Uterus (tissue), 4 donors: Measurements from ENCODE around the gene SNX18. TPM values are rescaled to one million over a fixed set of nuclear protein-coding genes. Genes with fewer than 3 reads are reported as not detected.
A peak's percentile ranks its signal among the peaks of the same experiment; 100 is the strongest.

Experiments used
- DNase-seq, 2 donors: peaks; one replicate each; pipeline ENCODE4 v3.0.0-alpha.2; 2019 to 2020
- H3K27ac ChIP-seq, 2 donors: fragments of 200-600 bp; sonication (generic); 1 replicate in 1 of 2; 2 replicates in 1 of 2; pipeline ENCODE4 v1.5.1; 2016 to 2018
- H3K27me3 ChIP-seq, 2 donors: fragments of 200-600 bp; sonication (generic); one replicate each; pipeline ENCODE4 v1.5.1; 2018 to 2019; ENCODE audit warnings: control low read depth in 1 of 2
- H3K36me3 ChIP-seq, 2 donors: fragments of 200-600 bp; sonication (generic); one replicate each; pipeline ENCODE4 v1.5.1; 2019; ENCODE audit warnings: control low read depth in 1 of 2
- H3K4me1 ChIP-seq, 2 donors: fragments of 200-600 bp; sonication (generic); one replicate each; pipeline ENCODE4 v1.5.1; 2018 to 2019; ENCODE audit warnings: control low read depth in 1 of 2
- H3K4me3 ChIP-seq, 2 donors: fragments of 200-600 bp; sonication (generic); 1 replicate in 1 of 2; 2 replicates in 1 of 2; pipeline ENCODE4 v1.5.1; 2018 to 2019; ENCODE audit warnings: mild to moderate bottlenecking in 1 of 2
- H3K9me3 ChIP-seq, 2 donors: fragments of 200-600 bp; sonication (generic); one replicate each; pipeline ENCODE4 v1.5.1; 2019; ENCODE audit warnings: control low read depth in 1 of 2
- CTCF ChIP-seq, 4 experiments: fragments of 200-600 bp in 2 of 4; fragments of 450-650 bp in 2 of 4; sonication (generic) in 2 of 4; IDR thresholded peaks; one replicate each; pipeline ENCODE4 v1.5.1; 2016 to 2019; ENCODE audit warnings: antibody characterized with exemption in 4 of 4, mild to moderate bottlenecking in 2 of 4, moderate library complexity in 1 of 4
- POLR2A ChIP-seq, 2 donors: fragments of 450-650 bp; IDR thresholded peaks; one replicate each; pipeline ENCODE4 v1.6.1; 2016; ENCODE audit warnings: antibody characterized with exemption in 2 of 2, mild to moderate bottlenecking in 1 of 2, moderate library complexity in 1 of 2
- intact Hi-C: fragments of 100-400 bp; cut with DNase I; formaldehyde crosslinking; loops from one replicate; pipeline ENCODE4 v1.15.1; 2023; ENCODE audit warnings: low total_unique reads
- total RNA-seq, 4 donors: library from RNA; depleted of rRNA in 3 of 4; stranded (reverse); fragments of >200 nt in 3 of 4; gene quantifications; one replicate each; pipeline versions ENCODE4 v1.1.0 to v1.2.4, GENCODE V29; 2014 to 2023
- donor health status: DM: yes; HTN: yes; CAD: no.

SNX18 gene
- total RNA-seq, 4 donors from 2014 or later = 33.6 to 59.1 (median 51.2) TPM

GRCh38 chr5:54528633-54529209 lies 11.2 kb downstream of the SNX18 start:
- no peaks in the 10 kb centered on the region for H3K9me3 ChIP-seq
- DNase-seq = no peak
- H3K27ac ChIP-seq = no peak overlapping the region
- no peaks in the 10 kb centered on the region for H3K27me3 ChIP-seq
- peaks cover 5 to 23% of the 10 kb centered on the region in 2 donors for H3K4me1 ChIP-seq
- no peaks in the 10 kb centered on the region for H3K36me3 ChIP-seq
- intact Hi-C loops = no loop called here
- TF ChIP-seq POLR2A (IDR thresholded peaks at IDR 0.05) = no peak
- no peak for TF ChIP-seq CTCF (IDR thresholded peaks at IDR 0.05)
- H3K4me3 ChIP-seq = no peak overlapping the region

DNA sequence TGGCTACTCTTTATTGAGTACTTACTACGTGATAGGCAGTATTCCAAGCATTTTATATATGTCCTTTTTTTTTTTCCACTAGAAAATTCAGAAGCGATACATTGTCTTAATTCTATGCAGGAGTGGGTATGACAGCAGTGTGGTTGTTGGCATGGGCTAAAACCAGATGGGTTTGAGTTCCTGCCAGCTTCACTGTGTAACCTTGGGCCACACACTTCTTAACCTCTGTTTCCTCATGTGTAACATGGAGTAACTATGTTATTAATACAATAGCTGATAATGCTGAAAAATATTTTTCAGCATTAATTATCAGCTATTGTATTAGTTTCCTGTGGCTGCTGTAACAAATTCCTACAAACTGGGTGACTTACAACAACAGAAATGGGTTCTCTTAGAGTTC lies 12.0 kb downstream of the SNX18 start:
- peaks cover 5 to 28% of the 10 kb centered on the region in 2 donors for H3K4me1 ChIP-seq
- intact Hi-C loops = no loop called here

GRCh38 chr5:54531546-54531945 lies 14.0 kb downstream of the SNX18 start:
- Histone ChIP-seq H3K36me3 (no peaks in the 10 kb centered on the region), H3K4me3 (no peak overlapping the region), H3K9me3 (no peaks in the 10 kb centered on the region), H3K27ac (peak overlapping the region; percentile 24 to 28), H3K27me3 (no peaks in the 10 kb centered on the region), H3K4me1 (peaks cover 0 to 26% of the 10 kb centered on the region in 2 donors)
- TF ChIP-seq POLR2A (IDR thresholded peaks at IDR 0.05) = no peak
- no peak for TF ChIP-seq CTCF (IDR thresholded peaks at IDR 0.05)
- intact Hi-C loops = no loop called here
- DNase-seq = no peak

More for the DNA sequence above, 12.0 kb downstream of the SNX18 start:
- no peak overlapping the region for H3K4me3 ChIP-seq
- no peaks in the 10 kb centered on the region for H3K9me3 ChIP-seq
- no peak overlapping the region for H3K27ac ChIP-seq
- H3K36me3 ChIP-seq = no peaks in the 10 kb centered on the region
- H3K27me3 ChIP-seq = no peaks in the 10 kb centered on the region
- TF ChIP-seq POLR2A (IDR thresholded peaks at IDR 0.05) = no peak
- TF ChIP-seq CTCF (IDR thresholded peaks at IDR 0.05) = no peak
- no peak for DNase-seq

DNA sequence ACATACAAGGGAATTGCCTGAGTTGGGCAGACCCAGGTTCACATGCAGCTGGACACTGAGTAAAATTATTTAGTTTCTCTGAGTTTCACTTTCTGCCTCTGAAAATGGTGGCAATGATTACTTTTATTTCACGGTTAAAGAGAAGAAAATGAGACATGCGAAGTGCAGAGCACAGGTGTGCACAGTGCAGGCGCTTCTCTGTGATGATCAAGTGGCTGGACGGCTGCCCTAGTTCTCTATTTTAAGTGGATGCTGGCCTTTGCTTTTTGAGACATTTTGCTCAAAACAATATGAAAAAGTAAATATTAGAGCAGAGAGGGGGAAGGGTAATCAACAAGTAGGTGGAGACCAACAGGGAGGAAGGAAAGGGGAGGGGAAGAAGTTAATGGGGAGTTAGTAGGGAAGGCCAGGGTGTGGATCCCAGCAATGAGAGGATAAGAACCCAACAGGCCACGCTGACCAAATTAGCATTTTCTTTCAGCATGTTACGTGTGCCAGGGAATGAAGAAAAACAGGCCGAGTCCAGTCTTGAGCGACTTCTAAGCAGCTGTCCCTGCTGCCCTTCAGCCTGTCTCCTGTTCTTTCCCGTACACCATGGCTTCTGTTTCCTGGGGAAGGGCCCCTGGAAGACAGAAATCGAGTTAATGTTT lies 16.1 kb downstream of the SNX18 start:
- H3K27me3 ChIP-seq = no peaks in the 10 kb centered on the region
- no peak overlapping the region for H3K4me3 ChIP-seq
- DNase-seq = peak in 1 of 2 donors; percentile 36
- TF ChIP-seq POLR2A (IDR thresholded peaks at IDR 0.05) (no peak), CTCF (IDR thresholded peaks at IDR 0.05) (no peak)
- H3K9me3 ChIP-seq = no peaks in the 10 kb centered on the region
- no peaks in the 10 kb centered on the region for H3K36me3 ChIP-seq
- intact Hi-C loops = no loop called here
- peaks cover 0 to 14% of the 10 kb centered on the region in 2 donors for H3K4me1 ChIP-seq
- peak overlapping the region; percentile 73 to 89 for H3K27ac ChIP-seq

- H3K4me3 ChIP-seq = no peak overlapping the region
- no peaks in the 10 kb centered on the region for H3K27me3 ChIP-seq
- peaks cover 0 to 14% of the 10 kb centered on the region in 2 donors for H3K4me1 ChIP-seq
- TF ChIP-seq POLR2A (IDR thresholded peaks at IDR 0.05) (no peak), CTCF (IDR thresholded peaks at IDR 0.05) (no peak)
- no peak for DNase-seq
- no peaks in the 10 kb centered on the region for H3K9me3 ChIP-seq
- intact Hi-C loops = no loop called here
- peak overlapping the region; percentile 73 to 89 for H3K27ac ChIP-seq
- no peaks in the 10 kb centered on the region for H3K36me3 ChIP-seq
Measured at GRCh38 chr5:54534191-54535004, 16.8 kb downstream of the SNX18 start.
